OCI-LY1 (cell line): Measurements from ENCODE around the gene KLK7.

Experiments used
- CTCF ChIP-seq: fragments of 200-600 bp; sonication (generic), shearing (Covaris generic); IDR thresholded peaks from 2 replicates; pipeline ENCODE4 v1.5.1; 2017; ENCODE audit warnings: mild to moderate bottlenecking, antibody characterized with exemption, low read length, moderate library complexity, mixed read lengths
- EZH2 ChIP-seq: fragments of 200-600 bp; sonication (generic), shearing (Covaris generic); IDR thresholded peaks from 2 replicates; pipeline ENCODE4 v1.8.0; 2017; ENCODE audit warnings: borderline replicate concordance, mixed run types, mild to moderate bottlenecking, antibody characterized with exemption, low read length, moderate library complexity, mixed read lengths

- no peak for TF ChIP-seq CTCF
- no peak for TF ChIP-seq EZH2
These were observed 30.8 kb downstream of the KLK7 start, which contains the start of gene KLK5 for GRCh38 chr19:50952910-50953309.
